Memory B cell (primary cell): Measurements from ENCODE around the gene GGT5.

Source experiments
- ATAC-seq: fragments of 150-1000 bp; cut with Tn5 transposase; 2 replicates; pipeline ENCODE4 v1.10.0; 2021; ENCODE audit warnings: low read depth, mild to moderate bottlenecking, moderate library complexity
- DNase-seq, 2 donors: peaks; one replicate each; pipeline ENCODE4 v3.0.0; 2022; ENCODE audit warnings: low spot score in 2 of 2
- H3K27ac Mint-ChIP-seq: one replicate; pipeline ENCODE4 v1.8.0; 2022; ENCODE audit warnings: mild to moderate bottlenecking, moderate library complexity, mixed read lengths
- H3K27me3 Mint-ChIP-seq: one replicate; pipeline ENCODE4 v1.8.0; 2022; ENCODE audit warnings: mixed read lengths
- H3K36me3 Mint-ChIP-seq: one replicate; pipeline ENCODE4 v1.8.0; 2022; ENCODE audit warnings: mild to moderate bottlenecking, mixed read lengths
- H3K4me1 Mint-ChIP-seq: one replicate; pipeline ENCODE4 v1.8.0; 2022; ENCODE audit warnings: mixed read lengths
- H3K4me3 Mint-ChIP-seq: one replicate; pipeline ENCODE4 v1.8.0; 2022; ENCODE audit warnings: mild to moderate bottlenecking, moderate library complexity, mixed read lengths
- H3K9me3 Mint-ChIP-seq: one replicate; pipeline ENCODE4 v1.8.0; 2022; ENCODE audit warnings: mixed read lengths

The GGT5 gene

DNA sequence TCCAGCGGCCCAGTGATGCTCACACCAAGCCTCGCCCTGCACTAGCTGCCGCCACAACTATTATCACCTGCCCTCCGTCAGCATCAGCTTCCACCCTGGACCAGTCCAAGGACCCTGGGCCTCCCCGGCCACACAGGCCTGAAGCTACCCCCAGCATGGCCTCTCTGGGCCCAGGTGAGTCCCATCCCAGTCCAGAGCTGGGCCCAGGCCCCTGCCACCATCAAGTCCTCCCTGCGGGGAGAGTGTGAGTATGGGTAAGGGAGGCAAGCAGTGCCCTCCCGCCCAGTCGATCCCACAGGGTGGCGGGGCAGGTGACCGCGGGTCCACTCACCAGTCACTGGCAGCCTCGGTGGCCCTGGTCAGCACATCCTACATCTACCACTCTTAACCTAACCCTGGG, 73.1 kb downstream of the GGT5 start:
- Mint-ChIP-seq H3K27ac (no peak overlapping the region), H3K9me3 (no peaks in the 10 kb centered on the region), H3K36me3 (peaks cover 20% of the 10 kb centered on the region), H3K4me1 (peaks cover 6% of the 10 kb centered on the region), H3K4me3 (no peak overlapping the region), H3K27me3 (no peaks in the 10 kb centered on the region)
- DNase-seq (no peak), ATAC-seq (no peak)

- H3K4me1 Mint-ChIP-seq: peaks cover 6% of the 10 kb centered on the region
- H3K27ac Mint-ChIP-seq: no peak overlapping the region
- H3K9me3 Mint-ChIP-seq: no peaks in the 10 kb centered on the region
- DNase-seq (no peak), ATAC-seq (no peak)
- no peak overlapping the region for H3K4me3 Mint-ChIP-seq
- peaks cover 18% of the 10 kb centered on the region for H3K36me3 Mint-ChIP-seq
- H3K27me3 Mint-ChIP-seq: no peaks in the 10 kb centered on the region
Measured at GRCh38 chr22:24170632-24171031, 74.2 kb downstream of the GGT5 start.

DNA sequence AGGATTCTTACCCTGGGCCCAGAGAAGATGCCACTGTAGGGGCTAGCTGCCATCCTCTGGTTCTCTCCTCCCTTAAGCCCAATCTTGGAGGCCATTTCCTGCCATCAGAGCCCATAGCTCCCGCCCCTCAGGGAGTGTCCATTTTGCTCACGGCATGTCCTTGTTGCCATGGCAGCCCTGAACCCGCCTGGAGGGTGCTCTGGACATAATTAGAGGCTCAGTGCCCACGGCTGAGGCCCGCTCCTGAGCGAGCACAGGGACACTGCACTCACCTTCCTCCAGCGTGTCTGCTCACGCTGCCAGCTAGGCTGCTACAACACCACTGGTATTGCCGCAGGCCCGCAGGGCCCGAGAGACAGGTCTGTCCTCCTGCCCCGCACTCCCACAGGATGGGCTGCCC, 74.7 kb downstream of the GGT5 start:
- Mint-ChIP-seq H3K36me3 (peaks cover 19% of the 10 kb centered on the region), H3K27ac (no peak overlapping the region), H3K4me1 (peaks cover 5% of the 10 kb centered on the region), H3K27me3 (no peaks in the 10 kb centered on the region), H3K9me3 (no peaks in the 10 kb centered on the region), H3K4me3 (no peak overlapping the region)
- DNase-seq (no peak), ATAC-seq (no peak)
